Activated B cell treated with CpG ODN at 0.5 μM for 24 hours (primary cell): ENCODE results near the gene SRGAP1. TPM values are rescaled to one million over a fixed set of nuclear protein-coding genes. Genes with fewer than 3 reads are reported as not detected.

ENCODE experiments used
- ATAC-seq: fragments of 200-7000 bp; cut with Tn5 transposase; one replicate; pipeline ENCODE4 v1.10.0; 2021; ENCODE audit warnings: low read depth, mild to moderate bottlenecking, moderate library complexity
- CTCF ChIA-PET: fragments of 350-600 bp; sonication (Branson Sonifier 250); formaldehyde crosslinking; loops from one replicate; lab custom pipeline; 2021; ENCODE audit warnings: antibody characterized with exemption; lab: Charles Lee
- POLR2A ChIA-PET: fragments of 350-600 bp; sonication (Branson Sonifier 250); formaldehyde crosslinking; loops from one replicate; lab custom pipeline; 2021; ENCODE audit warnings: antibody characterized with exemption; lab: Charles Lee
- DNase-seq: peaks from one replicate; pipeline ENCODE4 v3.0.0; 2022
- H3K27ac Mint-ChIP-seq: one replicate; pipeline ENCODE4 v1.8.0; 2020; ENCODE audit warnings: mixed read lengths
- H3K27me3 Mint-ChIP-seq: one replicate; pipeline ENCODE4 v1.8.0; 2021; ENCODE audit warnings: mixed read lengths
- H3K36me3 Mint-ChIP-seq: one replicate; pipeline ENCODE4 v1.8.0; 2021; ENCODE audit warnings: low read depth, mixed read lengths
- H3K4me1 Mint-ChIP-seq: one replicate; pipeline ENCODE4 v1.8.0; 2021; ENCODE audit warnings: mixed read lengths
- H3K4me3 Mint-ChIP-seq: one replicate; pipeline ENCODE4 v1.8.0; 2020; ENCODE audit warnings: mild to moderate bottlenecking, mixed read lengths
- H3K9me3 Mint-ChIP-seq: one replicate; pipeline ENCODE4 v1.8.0; 2020; ENCODE audit warnings: mixed read lengths
- CTCF ChIP-seq: fragments of 200-600 bp; IDR thresholded peaks from one replicate; pipeline ENCODE4 v1.8.0; 2022; ENCODE audit warnings: antibody characterized with exemption, mild to moderate bottlenecking
- intact Hi-C: fragments of 100-400 bp; cut with micrococcal nuclease; formaldehyde crosslinking; loops from one replicate; pipeline ENCODE4 v1.15.1; 2024
- total RNA-seq: library from RNA; stranded (reverse); gene quantifications from 2 replicates; pipeline ENCODE4 v1.2.3, GENCODE V29; 2022

Gene SRGAP1
- total RNA-seq, result 0.49 and 1.1 TPM in 2 replicates

- ChIA-PET CTCF (interaction anchor here (1.0 to 3.1 kb wide), 3 partner anchors 11 to 412 kb away, joined by 3 to 14 read pairs (median 3); no protein-coding TSS in a partner anchor), POLR2A (interaction anchor here (0.6 to 1.7 kb wide), 2 partner anchors 377 to 653 kb away, joined by 4 to 8 read pairs; partner anchors contain the start of gene KICS2)
- no peak for DNase-seq
Measured at GRCh38 chr12:63844391-63845341, at the start of gene SRGAP1. Gene SRGAP1 (plus strand): TSS chr12:63844700. CDS start chr12:63844817, 117 bp downstream.

GRCh38 chr12:63795032-63795687 is 49.3 kb upstream of the SRGAP1 start:
- H3K9me3 Mint-ChIP-seq, result no peaks in the 10 kb centered on the region
- H3K27ac Mint-ChIP-seq, result no peak overlapping the region
- no peaks in the 10 kb centered on the region for H3K27me3 Mint-ChIP-seq
- intact Hi-C loops, result no loop called here
- no peak for TF ChIP-seq CTCF
- H3K4me3 Mint-ChIP-seq, result no peak overlapping the region
- no peak for ATAC-seq
- DNase-seq, result no peak
- H3K36me3 Mint-ChIP-seq, result peaks cover 20% of the 10 kb centered on the region
- ChIA-PET CTCF (no interaction called here), POLR2A (no interaction called here)
- H3K4me1 Mint-ChIP-seq, result no peaks in the 10 kb centered on the region

More at GRCh38 chr12:63844391-63845341, at the start of gene SRGAP1:
- H3K9me3 Mint-ChIP-seq, result no peaks in the 10 kb centered on the region
- peaks cover 9% of the 10 kb centered on the region for H3K4me1 Mint-ChIP-seq
- H3K27me3 Mint-ChIP-seq, result peaks cover 23% of the 10 kb centered on the region
- peak within 1 kb of the TSS; percentile 86 for H3K4me3 Mint-ChIP-seq
- no peak for ATAC-seq
- intact Hi-C loops, result loop anchor here (1.0 kb wide), 2 partner anchors 378 to 412 kb away; partner anchors contain the start of gene KICS2
- peak within 1 kb of the TSS; percentile 8 for H3K27ac Mint-ChIP-seq
- no peak for TF ChIP-seq CTCF
- H3K36me3 Mint-ChIP-seq, result peaks cover 2% of the 10 kb centered on the region

GRCh38 chr12:63795944-63796343 is 48.6 kb upstream of the SRGAP1 start:
- no peak for TF ChIP-seq CTCF
- ATAC-seq (no peak), DNase-seq (no peak)
- Mint-ChIP-seq H3K4me1 (no peaks in the 10 kb centered on the region), H3K9me3 (no peaks in the 10 kb centered on the region), H3K27ac (no peak overlapping the region), H3K36me3 (peaks cover 12% of the 10 kb centered on the region), H3K27me3 (no peaks in the 10 kb centered on the region), H3K4me3 (no peak overlapping the region)
- ChIA-PET POLR2A (no interaction called here), CTCF (no interaction called here)
- intact Hi-C loops, result no loop called here

GRCh38 chr12:63802012-63802608 is 42.4 kb upstream of the SRGAP1 start:
- ATAC-seq, result no peak
- Mint-ChIP-seq H3K27ac (no peak overlapping the region), H3K9me3 (no peaks in the 10 kb centered on the region), H3K27me3 (no peaks in the 10 kb centered on the region), H3K4me1 (no peaks in the 10 kb centered on the region), H3K36me3 (peaks cover 9% of the 10 kb centered on the region), H3K4me3 (no peak overlapping the region)
- ChIA-PET CTCF (interaction anchor here (0.8 to 1.9 kb wide), 7 partner anchors 20 to 384 kb away, joined by 3 to 8 read pairs (median 4); no protein-coding TSS in a partner anchor), POLR2A (no interaction called here)
- no peak for TF ChIP-seq CTCF
- intact Hi-C loops, result loop anchor here (1.0 kb wide), 2 partner anchors 130 to 382 kb away; no protein-coding TSS in a partner anchor
- no peak for DNase-seq
